ENCODE data around the gene CEP126.

- TF ChIP-seq FOXK2 (IDR thresholded peaks at IDR 0.05) (no peak), TARDBP (IDR thresholded peaks at IDR 0.05) (no peak)
Measured at GRCh38 chr11:102005306-102005705, 90.5 kb downstream of the CEP126 start.

Data from HEK293T (cell line).